AG09309 (cell line): ENCODE results near the gene UNC80.

ENCODE experiments used
- DNase-seq: peaks from one replicate; pipeline ENCODE4 v3.0.0-alpha.2; 2010; ENCODE audit warnings: low read depth
- H3K4me3 ChIP-seq: 2 replicates; pipeline ENCODE4 v1.5.1; 2011; ENCODE audit warnings: mild to moderate bottlenecking, low read depth, low read length, moderate library complexity; ENCODE audit not compliant: control insufficient read depth
- CTCF ChIP-seq: IDR thresholded peaks from 2 replicates; pipeline ENCODE4 v1.5.1; 2011; ENCODE audit warnings: mild to moderate bottlenecking, low read depth, low read length, inconsistent platforms; ENCODE audit not compliant: insufficient read depth, control insufficient read depth; ENCODE audit errors: missing control alignments

Gene UNC80

GRCh38 chr2:209876211-209876610, 104.6 kb downstream of the UNC80 start:
- no peak for TF ChIP-seq CTCF
- DNase-seq = no peak
- H3K4me3 ChIP-seq = no peak overlapping the region

DNA sequence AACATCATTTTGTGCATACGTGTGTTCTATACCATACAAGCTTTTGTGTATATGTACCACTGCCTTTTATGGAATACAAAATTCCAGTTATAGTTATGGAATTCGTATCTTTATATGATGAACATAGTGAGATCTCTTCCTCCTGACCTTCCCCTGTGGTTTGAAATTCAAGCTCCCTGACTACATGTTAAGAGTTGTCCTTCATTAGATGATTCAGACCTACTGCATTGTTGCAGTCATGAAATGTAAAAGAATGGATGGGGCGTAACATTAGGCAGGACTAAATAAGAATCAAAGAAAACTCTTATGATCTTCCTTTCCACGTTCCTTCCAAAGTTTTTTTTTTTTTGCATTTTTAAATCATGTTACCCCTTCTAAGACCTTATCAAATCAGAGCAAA, 107.1 kb downstream of the UNC80 start:
- DNase-seq = no peak
- H3K4me3 ChIP-seq = no peak overlapping the region
- no peak for TF ChIP-seq CTCF

GRCh38 chr2:209900638-209901037, 129.0 kb downstream of the UNC80 start:
- DNase-seq = no peak
- no peak overlapping the region for H3K4me3 ChIP-seq
- TF ChIP-seq CTCF = no peak

DNA sequence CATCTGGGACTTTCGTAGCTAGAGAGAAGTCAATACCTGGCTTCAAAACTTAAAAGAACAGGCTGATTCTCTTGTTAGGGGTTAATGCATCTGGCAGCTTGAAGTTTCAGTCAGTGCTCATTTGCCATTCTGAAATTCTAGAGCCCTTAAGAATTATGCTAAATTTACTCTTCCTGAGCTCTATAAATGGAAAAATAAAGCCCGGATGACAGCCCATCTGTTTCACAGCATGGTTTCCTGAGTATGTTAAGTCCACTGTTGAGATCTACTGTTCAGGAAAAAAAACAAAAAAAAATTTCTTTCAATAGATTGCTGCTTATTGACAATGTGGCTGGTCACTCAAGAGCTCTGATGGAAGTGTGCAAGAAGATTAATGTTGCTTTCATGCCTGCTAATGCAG, 129.5 kb downstream of the UNC80 start:
- no peak overlapping the region for H3K4me3 ChIP-seq
- TF ChIP-seq CTCF = no peak
- no peak for DNase-seq

DNA sequence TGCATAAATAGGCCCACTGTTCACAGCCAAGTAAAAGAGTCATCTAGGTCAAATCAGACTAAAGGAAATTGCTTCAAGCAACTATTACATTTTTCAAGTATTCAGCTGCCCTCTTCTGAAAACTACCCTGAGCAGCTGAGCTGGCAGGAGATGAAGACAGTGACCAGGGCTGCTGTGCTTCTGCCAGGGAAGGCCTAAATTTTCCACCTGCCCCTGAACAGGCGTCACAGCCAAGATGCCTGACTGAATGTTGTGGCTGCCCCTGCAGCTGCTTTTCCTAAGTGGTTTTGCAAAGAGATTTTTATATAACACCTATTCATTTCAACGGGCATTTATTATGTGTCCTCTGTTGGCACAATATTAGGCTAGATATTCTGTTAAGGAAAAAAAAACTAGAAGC, 134.1 kb downstream of the UNC80 start:
- no peak for TF ChIP-seq CTCF
- H3K4me3 ChIP-seq = no peak overlapping the region
- DNase-seq = no peak

DNA sequence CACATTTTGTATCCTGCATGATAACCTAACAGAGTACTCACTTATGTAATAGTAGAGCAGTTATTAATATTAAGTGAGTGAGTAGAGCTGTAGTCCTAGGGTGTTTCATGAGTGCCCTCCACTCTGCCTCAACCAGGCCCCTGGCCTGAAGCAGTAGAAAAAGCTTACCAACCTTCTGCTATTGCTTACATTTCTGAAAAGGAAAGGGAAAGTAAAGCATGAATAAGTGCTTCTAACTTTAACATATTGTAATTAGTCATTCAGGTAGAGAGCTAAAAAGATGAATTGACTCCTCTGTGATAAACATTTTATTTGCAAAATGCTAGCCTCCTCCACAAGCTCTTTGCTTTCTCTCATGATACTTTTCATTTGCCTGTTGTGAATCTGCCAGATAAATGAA, 136.1 kb downstream of the UNC80 start:
- no peak for DNase-seq
- no peak overlapping the region for H3K4me3 ChIP-seq
- TF ChIP-seq CTCF = no peak

GRCh38 chr2:209908511-209908910, 136.9 kb downstream of the UNC80 start:
- TF ChIP-seq CTCF = no peak
- DNase-seq = no peak
- H3K4me3 ChIP-seq = no peak overlapping the region
